ENCODE results near the gene ZNF732.

The ZNF732 gene

GRCh38 chr4:337143-337931 is 32.1 kb upstream of the ZNF732 start, which contains the start of gene ZNF141:
Gene ZNF141 (plus strand): TSS chr4:337814. CDS start chr4:337984, 170 bp downstream.
- intact Hi-C loops (cut with DNase I; ENCODE audit: low total_unique reads), result loop anchor here (10.0 kb wide), 3 partner anchors 93 to 337 kb away; partner anchors contain the start of genes ATP5ME and MYL5
- Histone ChIP-seq H3K27ac (peak within 1 kb of the TSS; percentile 84 to 94), H3K27me3 (no peaks in the 10 kb centered on the region), H3K4me3 (peak within 1 kb of the TSS; percentile 87 to 89), H3K36me3 (peaks cover 0 to 17% (median 10%) of the 10 kb centered on the region in 3 donors), H3K9me3 (peaks cover 0 to 4% (median 0%) of the 10 kb centered on the region in 3 donors), H3K4me1 (peaks cover 0 to 25% (median 8%) of the 10 kb centered on the region in 4 donors)
- no peak for TF ChIP-seq CTCF (IDR thresholded peaks at IDR 0.05)
- peak; percentile 97 to 99 for DNase-seq

- no peak for TF ChIP-seq CTCF (IDR thresholded peaks at IDR 0.05)
- DNase-seq, result no peak
Observed at GRCh38 chr4:336893-337142, 31.5 kb upstream of the ZNF732 start.

GRCh38 chr4:336099-336892 is 31.0 kb upstream of the ZNF732 start:
- peaks cover 0 to 25% (median 8%) of the 10 kb centered on the region in 4 donors for H3K4me1 ChIP-seq
- H3K27me3 ChIP-seq, result no peaks in the 10 kb centered on the region
- no peaks in the 10 kb centered on the region for H3K9me3 ChIP-seq
- peaks cover 0 to 12% (median 0%) of the 10 kb centered on the region in 3 donors for H3K36me3 ChIP-seq
- TF ChIP-seq CTCF (IDR thresholded peaks at IDR 0.05), result no peak
- DNase-seq, result peak; percentile 24 to 71
- peak overlapping the region; percentile 84 to 94 for H3K27ac ChIP-seq
- peak overlapping the region; percentile 87 to 89 for H3K4me3 ChIP-seq
- intact Hi-C loops (cut with DNase I; ENCODE audit: low total_unique reads), result loop anchor here (10.0 kb wide), 3 partner anchors 91 to 339 kb away; partner anchors contain the start of genes ATP5ME and MYL5

More at GRCh38 chr4:336893-337142, 31.5 kb upstream of the ZNF732 start:
- H3K27ac ChIP-seq, result peak overlapping the region; percentile 84 to 94
- H3K9me3 ChIP-seq, result peaks cover 0 to 4% (median 0%) of the 10 kb centered on the region in 3 donors
- intact Hi-C loops (cut with DNase I; ENCODE audit: low total_unique reads), result loop anchor here (10.0 kb wide), 3 partner anchors 92 to 338 kb away; partner anchors contain the start of genes ATP5ME and MYL5
- peaks cover 0 to 25% (median 8%) of the 10 kb centered on the region in 4 donors for H3K4me1 ChIP-seq
- H3K27me3 ChIP-seq, result no peaks in the 10 kb centered on the region
- peaks cover 0 to 16% (median 5%) of the 10 kb centered on the region in 3 donors for H3K36me3 ChIP-seq
- H3K4me3 ChIP-seq, result peak overlapping the region; percentile 87 to 89

GRCh38 chr4:335515-335914 is 30.2 kb upstream of the ZNF732 start:
- H3K27me3 ChIP-seq, result no peaks in the 10 kb centered on the region
- no peak for DNase-seq
- H3K36me3 ChIP-seq, result peaks cover 0 to 12% (median 0%) of the 10 kb centered on the region in 3 donors
- H3K4me3 ChIP-seq, result peak overlapping the region in 1 of 2 donors; percentile 89
- H3K4me1 ChIP-seq, result peaks cover 0 to 25% (median 8%) of the 10 kb centered on the region in 4 donors
- peak overlapping the region in 1 of 2 donors; percentile 84 for H3K27ac ChIP-seq
- TF ChIP-seq CTCF (IDR thresholded peaks at IDR 0.05), result no peak
- H3K9me3 ChIP-seq, result no peaks in the 10 kb centered on the region
- intact Hi-C loops (cut with DNase I; ENCODE audit: low total_unique reads), result loop anchor here (10.0 kb wide), 3 partner anchors 91 to 339 kb away; partner anchors contain the start of genes ATP5ME and MYL5

- intact Hi-C loops (cut with DNase I; ENCODE audit: low total_unique reads), result no loop called here
- TF ChIP-seq CTCF (IDR thresholded peaks at IDR 0.05), result no peak
- no peaks in the 10 kb centered on the region for H3K4me1 ChIP-seq
- H3K4me3 ChIP-seq, result no peak overlapping the region
- peaks cover 0 to 9% (median 0%) of the 10 kb centered on the region in 3 donors for H3K36me3 ChIP-seq
- peaks cover 0 to 16% (median 0%) of the 10 kb centered on the region in 3 donors for H3K9me3 ChIP-seq
- DNase-seq, result no peak
- no peaks in the 10 kb centered on the region for H3K27me3 ChIP-seq
- no peak overlapping the region for H3K27ac ChIP-seq
Observed at GRCh38 chr4:328729-329128, 23.5 kb upstream of the ZNF732 start.
